ENCODE data around the gene SGF29.

Gene SGF29

DNA sequence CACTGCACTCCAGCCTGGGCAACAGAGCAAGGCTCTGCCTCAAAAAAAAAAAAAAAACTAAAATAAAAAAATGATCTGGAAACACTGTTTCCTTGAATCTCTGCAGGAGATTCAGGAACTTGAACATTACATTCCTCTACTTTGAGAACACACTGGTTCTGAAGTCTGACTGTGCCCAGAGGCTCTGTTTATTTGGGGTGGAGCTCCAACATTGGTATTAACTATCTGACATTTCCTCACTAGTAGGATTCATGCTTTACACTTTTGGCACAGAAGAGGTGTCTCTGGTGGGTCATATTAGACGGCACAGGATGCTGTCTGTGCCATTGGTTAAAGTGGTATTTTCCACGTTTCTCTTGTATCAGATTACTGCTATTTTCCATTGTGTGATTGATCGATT lies 32.7 kb downstream of the SGF29 start:
- no peak for TF ChIP-seq CTCF (IDR thresholded peaks at IDR 0.05)
- no peak for TF ChIP-seq ZFX (IDR thresholded peaks at IDR 0.05; ENCODE audit: borderline replicate concordance)
- H3K27ac ChIP-seq, result no peak overlapping the region; the same call in 1 of the 2 replicates

DNA sequence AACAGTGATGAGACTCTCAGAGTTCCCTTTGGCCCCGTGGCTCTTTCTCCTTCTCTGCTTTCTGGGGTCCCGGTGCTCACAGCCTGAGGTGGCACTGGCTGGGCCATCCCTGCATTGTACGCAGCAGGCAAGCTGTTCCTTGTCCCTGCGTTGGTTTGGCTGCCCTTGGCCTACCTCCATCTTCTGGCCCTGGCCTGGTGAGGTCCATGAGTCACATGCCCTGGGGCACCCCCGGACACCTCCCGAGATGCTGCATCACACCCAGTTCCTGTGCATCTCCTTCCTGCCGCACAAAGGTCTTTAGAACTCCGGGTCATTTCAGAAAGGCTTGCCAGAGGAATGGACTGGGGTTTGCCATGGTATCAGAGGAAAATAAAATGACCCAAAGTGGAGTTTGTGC lies 33.7 kb downstream of the SGF29 start:
- no peak overlapping the region for H3K27ac ChIP-seq
- TF ChIP-seq ZFX (IDR thresholded peaks at IDR 0.05; ENCODE audit: borderline replicate concordance), result no peak
- no peak for TF ChIP-seq CTCF (IDR thresholded peaks at IDR 0.05)

- TF ChIP-seq ZFX (IDR thresholded peaks at IDR 0.05; ENCODE audit: borderline replicate concordance) (no peak), CTCF (IDR thresholded peaks at IDR 0.05) (no peak)
Measured at GRCh38 chr16:28589069-28589468, 35.3 kb downstream of the SGF29 start.

GRCh38 chr16:28589930-28590329 lies 36.2 kb downstream of the SGF29 start:
- H3K27ac ChIP-seq, result no peak overlapping the region
- TF ChIP-seq CTCF (IDR thresholded peaks at IDR 0.05) (no peak), ZFX (IDR thresholded peaks at IDR 0.05; ENCODE audit: borderline replicate concordance) (no peak)

More at GRCh38 chr16:28589069-28589468, 35.3 kb downstream of the SGF29 start:
- no peak overlapping the region for H3K27ac ChIP-seq

- TF ChIP-seq ZFX (IDR thresholded peaks at IDR 0.05; ENCODE audit: borderline replicate concordance) (no peak), CTCF (IDR thresholded peaks at IDR 0.05) (no peak)
- H3K27ac ChIP-seq, result no peak overlapping the region
Measured at GRCh38 chr16:28590384-28591340, 36.9 kb downstream of the SGF29 start.

GRCh38 chr16:28591355-28591754 lies 37.6 kb downstream of the SGF29 start:
- TF ChIP-seq CTCF (IDR thresholded peaks at IDR 0.05) (no peak), ZFX (IDR thresholded peaks at IDR 0.05; ENCODE audit: borderline replicate concordance) (no peak)
- no peak overlapping the region for H3K27ac ChIP-seq

DNA sequence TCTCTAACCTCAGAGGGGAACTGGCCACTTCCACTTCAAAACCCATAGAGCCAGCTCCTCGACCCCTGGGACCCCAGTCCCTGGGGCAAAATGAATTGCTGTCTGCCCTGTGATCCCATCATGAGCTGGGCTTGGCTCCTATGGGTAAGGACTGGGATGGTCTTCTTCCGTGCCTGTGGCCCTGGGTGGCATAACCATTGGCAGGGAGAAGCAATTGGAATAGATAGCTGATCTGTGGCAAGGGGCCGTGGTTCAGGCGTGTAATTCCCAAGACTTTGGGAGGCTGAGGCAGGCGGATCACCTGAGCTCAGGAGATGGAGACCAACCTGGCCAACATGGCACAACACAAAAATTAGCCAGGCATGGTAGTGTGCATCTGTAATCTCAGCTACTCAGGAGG lies 38.8 kb downstream of the SGF29 start:
- H3K27ac ChIP-seq, result no peak overlapping the region
- no peak for TF ChIP-seq CTCF (IDR thresholded peaks at IDR 0.05)
- TF ChIP-seq ZFX (IDR thresholded peaks at IDR 0.05; ENCODE audit: borderline replicate concordance), result no peak
